ENCODE data around the gene PIP5KL1.
A peak's percentile ranks its signal among the peaks of the same experiment; 100 is the strongest.

The PIP5KL1 gene, protein sequence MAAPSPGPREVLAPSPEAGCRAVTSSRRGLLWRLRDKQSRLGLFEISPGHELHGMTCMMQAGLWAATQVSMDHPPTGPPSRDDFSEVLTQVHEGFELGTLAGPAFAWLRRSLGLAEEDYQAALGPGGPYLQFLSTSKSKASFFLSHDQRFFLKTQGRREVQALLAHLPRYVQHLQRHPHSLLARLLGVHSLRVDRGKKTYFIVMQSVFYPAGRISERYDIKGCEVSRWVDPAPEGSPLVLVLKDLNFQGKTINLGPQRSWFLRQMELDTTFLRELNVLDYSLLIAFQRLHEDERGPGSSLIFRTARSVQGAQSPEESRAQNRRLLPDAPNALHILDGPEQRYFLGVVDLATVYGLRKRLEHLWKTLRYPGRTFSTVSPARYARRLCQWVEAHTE

DNA sequence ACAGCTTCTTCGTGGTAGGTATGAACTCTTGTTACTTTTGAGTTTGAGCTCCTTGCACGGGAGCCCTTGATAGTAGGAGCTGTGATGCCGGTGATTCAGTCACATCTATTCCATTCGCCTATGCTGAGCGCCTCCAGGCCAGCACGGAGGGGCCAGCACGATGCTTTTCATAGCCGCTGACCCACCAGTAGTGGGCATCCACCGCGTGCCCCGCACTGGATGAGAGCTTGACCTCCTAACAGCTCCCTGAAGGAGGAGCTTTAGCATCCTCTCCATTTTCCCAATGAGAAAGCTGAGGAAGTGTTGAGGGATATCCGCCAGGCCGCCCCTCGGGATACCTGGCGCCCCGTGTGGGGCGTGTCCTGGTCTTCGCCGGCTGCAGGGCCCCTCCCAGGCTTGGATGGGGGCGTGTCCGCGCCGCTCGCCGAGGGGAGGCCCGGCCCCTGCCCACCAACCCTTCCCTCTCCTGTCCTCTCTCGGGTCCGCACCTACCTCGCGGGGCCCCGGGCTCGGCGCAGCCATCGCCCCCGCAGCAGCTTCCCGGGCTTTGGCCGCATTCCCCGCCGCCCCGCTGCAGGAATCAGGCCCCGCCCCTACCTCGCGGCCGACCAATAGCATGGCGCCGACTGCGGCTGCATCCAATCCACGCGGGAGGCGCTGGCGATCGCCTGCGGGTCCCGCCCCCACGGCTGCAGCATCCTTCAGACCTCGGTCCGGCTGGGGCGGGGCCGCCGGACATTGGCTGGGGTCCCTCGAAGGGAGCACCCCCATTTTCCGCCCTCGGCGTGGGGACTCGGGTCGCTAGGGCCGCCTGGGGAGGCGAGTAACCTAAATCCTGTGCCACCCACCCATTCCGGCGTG, at the start of gene PIP5KL1:
Gene PIP5KL1 (minus strand): TSS at position 547 of the 861 bp plus-strand sequence. CDS start 25 bp downstream, at position 522.
- peak; percentile 29 for DNase-seq

DNA sequence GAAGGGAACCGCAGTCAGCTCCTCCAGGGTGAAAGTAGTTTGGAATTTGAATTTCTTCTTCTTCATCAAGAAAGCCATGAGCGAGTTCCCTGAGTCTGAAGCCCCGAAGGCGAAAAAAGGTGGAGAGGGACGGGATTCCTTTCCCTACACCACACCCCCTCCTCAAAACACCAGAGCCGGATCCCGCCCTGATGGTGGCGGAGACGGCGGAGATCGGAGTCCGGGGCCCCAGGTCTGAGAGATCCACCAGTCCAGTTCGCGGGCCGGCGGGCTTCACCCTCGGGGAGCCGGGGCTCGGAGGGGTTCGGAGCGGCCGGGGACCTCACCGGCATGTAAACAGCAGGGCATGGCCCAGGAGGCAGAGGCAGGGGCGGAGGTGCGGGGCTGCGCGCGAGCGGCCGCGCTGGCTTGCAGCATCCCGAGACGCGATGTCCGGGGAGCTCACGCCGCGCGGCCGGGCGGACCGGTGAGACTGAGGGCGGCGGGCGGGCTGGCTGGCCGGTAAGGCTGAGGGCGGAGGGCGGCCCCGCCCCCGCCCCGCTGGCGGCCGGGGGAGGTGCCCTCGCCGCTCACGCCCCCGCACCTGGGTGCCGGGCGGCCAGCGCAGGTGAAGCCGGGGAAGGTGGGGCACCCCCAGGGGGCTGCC, 49.6 kb upstream of the PIP5KL1 start:
- no peak for DNase-seq

DNA sequence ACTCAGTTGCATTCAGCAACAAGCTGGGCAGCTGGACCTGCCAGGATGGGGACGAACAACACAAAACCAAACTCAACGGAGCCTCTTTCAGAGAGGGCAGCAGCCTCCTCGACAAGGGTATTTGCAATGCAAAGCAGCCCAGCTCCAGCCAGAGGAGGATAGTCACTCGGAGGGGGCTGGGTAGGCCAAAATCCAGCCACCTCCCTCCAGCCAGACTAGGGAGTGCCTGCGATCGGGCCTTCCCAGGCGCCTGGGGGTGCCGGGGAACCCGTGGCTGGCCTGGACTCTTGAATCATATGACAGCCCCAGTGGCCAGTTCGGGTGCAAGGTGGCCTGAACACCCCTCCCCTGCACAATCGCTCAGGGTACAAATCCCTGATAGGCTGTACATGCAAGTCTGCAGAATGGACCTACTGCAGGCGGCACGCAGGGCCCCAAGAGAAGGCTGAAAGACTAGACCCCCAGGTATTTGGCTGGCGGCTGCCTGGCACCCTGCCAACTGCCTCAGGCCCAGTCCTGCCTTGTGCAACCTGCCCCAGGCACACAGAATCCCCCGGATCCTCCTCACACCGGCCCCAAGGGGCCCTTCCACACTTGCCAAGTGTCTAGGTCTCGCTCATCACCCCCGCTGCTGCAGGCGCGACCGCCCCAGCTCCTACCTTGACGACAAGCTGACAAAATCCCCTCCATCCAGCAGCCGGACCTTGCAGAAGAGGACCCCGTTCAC, 48.9 kb upstream of the PIP5KL1 start:
- DNase-seq: no peak

DNA sequence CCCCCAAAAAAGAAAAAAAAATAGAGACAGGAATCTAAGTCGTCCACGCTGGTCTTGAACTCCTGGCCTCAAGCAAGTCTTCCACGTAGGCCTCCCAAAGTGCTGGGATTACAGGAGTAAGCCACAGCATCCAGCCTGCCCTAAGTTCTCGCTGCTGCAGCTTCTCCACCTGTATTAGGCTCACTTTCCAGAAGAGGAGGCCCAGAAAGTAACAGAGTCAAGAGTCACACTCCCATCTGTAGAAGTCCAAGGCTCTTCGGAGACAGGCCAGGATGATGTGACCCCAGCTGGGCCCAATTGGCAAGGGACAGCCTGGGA, 48.4 kb upstream of the PIP5KL1 start:
- no peak for DNase-seq

DNA sequence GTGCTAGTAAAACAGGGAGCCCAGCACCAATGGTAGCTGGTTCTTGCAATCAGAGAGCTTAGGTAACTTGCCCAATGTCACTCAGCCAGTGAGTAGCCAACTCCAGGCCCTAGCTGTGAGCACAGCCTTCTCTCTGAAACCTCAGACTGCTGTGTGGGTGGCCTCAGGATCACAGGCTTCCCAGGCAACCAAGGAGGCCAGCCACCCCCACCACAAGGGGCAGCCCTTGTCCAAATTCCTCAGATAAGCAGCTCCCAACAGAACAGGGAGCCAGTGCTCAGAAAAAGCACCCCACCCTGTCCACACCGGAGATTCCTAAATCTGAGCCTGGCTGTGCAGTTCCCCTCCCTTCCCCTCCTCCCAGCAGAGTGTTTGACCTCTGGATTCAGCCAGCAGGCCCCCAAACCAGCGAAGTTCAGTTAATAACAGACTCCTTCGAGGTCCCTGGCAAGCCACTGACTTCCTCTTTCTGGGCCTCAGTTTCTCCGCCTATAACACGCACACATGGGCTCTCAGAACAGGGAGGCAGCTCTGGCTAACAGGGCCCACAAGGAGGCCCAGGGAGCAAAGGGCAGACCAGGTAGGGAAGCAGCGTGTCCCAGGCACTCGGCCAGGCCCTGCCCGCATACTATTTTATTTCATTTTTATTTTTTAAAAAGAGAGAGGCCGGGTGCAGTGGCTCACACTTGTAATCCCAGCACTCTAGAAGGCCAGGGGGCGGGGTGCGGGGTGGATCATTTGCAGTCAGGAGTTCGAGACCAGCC, 47.5 kb upstream of the PIP5KL1 start:
- DNase-seq: no peak

DNA sequence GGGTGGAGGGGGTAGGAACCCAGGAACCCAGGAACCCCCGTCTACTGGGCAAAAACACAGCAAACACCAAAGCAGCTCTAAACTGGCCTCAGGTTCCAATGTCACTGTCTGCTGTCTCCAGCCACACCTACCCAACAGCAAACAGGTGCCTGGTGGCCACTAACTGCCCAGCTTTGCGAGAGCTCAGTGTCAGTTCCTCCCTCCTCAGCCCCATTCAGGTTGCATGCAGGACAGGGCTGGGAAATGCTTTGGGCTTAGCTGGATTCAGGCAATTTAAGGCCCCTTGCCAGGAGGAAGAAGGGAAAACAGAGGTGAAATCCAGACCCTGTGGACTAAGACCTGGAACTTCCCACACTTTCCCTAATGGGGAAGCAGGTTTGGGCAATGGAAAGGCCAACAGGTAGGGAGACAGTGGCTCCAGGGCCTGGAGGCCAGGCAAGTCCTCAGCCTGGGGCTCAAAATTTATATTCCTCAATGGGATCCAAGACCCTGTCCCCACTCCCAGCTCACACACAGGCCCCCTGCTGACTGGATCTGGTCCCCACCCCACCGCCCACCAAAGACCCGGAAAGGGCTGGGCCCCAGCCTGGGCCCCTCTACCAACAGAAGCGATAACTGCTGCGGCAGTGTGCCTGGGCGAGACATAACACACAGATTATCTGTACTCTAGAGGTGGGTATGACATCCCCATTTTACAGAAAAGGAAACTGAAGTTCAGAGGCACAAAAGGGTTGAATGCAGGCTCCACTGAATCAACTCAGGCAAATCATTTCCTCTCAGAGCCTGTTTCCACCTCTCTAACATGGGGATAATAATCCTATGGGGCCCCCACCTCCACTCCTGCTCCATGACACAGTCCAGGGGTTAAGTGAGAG, 46.7 kb upstream of the PIP5KL1 start:
- no peak for DNase-seq

DNA sequence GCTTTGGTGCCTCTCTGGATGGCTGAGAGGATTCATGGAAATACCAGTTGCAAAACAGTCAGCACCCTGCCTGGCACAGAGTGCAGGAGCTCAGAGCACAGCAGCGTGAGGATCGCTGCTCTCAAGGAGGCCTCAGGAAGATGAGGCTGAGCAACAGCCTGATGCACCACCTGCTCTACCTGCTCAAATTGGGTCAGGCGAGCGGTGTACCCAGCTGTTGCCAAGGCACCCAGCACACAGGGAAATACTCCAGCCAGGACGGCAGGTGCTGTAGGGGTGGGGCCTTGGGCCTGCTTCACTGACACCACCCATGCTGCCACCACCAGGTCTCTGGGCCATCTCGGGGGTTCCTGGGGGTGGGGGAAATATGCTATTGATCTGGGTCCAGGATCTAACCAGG, 45.9 kb upstream of the PIP5KL1 start:
- no peak for DNase-seq

DNA sequence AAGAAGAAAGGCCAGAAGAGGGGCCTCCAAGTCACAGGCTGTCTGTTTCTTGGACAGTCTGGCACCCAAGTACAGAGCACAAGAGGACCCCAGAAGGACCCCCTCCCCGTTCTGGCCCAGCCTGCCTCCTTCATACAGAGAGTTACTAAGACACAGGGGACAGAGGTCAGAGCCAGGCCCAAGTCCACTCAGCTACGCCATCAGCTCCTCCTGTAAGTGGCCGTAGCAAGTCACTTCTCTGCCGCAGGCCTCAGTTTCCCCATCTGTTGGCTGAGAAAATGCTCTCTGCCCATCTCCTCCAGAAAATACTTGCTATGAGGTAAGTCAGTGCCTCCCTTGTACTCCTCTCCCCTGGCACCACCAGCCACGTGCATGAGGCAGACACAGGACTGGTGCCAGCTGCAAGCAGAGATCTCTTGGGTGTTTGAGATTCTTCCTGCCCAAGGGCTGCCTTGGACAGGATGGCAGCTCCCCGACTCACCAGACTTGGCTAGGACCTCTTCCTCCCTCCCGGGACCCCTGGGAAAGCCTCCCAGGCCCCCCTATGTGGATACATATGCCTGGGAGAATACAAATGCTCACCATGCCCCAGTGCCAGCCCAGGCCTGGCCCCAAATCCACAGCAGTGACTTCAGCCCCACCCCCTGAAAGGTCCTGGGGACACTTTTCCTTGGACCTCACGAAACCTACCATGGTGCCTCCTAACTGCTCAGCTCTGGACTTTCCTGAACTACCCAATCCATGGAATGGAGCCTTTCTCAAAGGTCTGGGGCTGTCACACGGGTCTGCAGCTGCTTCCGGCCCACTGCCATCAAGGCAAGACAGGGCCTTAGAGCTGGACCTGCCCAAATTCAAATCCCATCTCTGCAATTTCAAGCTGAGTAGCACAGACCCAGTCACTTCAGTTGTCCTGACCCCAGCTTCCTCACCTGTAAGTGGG, 45.1 kb upstream of the PIP5KL1 start:
- DNase-seq: no peak

DNA sequence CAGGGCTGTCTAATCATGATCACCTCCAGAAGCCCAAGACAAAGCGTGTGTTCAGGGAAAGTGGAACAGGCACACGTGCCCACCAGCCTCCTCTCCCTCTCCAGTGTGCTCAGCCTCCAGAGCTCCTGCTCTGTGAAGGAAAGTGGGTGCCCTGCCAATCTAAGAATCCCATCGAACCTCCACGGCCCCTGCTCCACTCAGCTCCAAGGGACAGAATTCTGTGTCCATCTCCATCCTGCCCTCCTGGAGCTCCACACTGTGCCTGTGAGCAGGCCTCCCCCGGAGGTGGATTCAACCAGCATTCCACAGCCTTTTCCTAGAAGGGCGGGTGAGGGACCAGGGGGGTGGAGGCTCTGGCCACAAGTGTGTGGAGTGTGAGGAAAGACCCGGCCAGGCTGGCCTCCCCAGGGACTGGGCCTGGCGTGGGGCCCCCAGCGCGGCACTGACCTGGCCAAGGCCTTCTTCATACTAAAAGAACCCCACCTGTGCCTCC, 44.2 kb upstream of the PIP5KL1 start:
- DNase-seq: no peak

DNA sequence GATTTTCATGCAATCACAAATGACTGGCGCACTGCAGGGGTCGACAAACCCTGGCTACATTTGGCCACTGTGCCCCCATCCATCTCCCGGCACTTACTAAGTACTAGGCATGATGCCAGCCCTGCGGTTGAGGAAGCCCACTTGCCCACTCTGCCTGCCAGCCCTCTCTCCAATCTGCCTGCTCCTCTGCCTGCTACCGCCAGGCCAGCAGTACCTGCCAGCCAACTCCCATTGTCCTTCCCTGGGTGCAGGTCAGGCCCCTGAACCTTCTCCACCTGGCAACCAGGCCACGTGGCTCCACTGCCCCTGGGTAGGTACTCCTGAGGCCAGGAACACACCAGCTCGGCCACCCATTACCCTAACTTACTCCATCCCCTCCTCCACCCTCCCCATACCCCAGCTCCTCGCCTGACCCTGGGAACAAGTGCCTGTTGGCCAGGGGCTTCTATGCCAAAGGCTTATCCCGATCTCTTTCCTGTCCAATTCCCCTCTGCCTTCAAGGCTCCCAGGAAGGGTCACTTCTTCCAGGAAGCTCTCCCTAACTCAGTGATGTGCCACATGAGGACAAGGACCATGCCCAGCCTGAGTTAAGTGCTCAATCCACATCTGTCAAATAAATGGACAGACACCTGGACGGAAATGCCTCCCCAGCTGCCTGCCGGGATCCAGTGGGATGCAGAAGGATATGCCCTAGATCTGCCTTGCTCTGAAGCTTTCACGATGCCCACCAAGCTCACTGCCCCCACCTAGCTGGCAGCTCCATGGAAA, 43.6 kb upstream of the PIP5KL1 start:
- DNase-seq: no peak

DNA sequence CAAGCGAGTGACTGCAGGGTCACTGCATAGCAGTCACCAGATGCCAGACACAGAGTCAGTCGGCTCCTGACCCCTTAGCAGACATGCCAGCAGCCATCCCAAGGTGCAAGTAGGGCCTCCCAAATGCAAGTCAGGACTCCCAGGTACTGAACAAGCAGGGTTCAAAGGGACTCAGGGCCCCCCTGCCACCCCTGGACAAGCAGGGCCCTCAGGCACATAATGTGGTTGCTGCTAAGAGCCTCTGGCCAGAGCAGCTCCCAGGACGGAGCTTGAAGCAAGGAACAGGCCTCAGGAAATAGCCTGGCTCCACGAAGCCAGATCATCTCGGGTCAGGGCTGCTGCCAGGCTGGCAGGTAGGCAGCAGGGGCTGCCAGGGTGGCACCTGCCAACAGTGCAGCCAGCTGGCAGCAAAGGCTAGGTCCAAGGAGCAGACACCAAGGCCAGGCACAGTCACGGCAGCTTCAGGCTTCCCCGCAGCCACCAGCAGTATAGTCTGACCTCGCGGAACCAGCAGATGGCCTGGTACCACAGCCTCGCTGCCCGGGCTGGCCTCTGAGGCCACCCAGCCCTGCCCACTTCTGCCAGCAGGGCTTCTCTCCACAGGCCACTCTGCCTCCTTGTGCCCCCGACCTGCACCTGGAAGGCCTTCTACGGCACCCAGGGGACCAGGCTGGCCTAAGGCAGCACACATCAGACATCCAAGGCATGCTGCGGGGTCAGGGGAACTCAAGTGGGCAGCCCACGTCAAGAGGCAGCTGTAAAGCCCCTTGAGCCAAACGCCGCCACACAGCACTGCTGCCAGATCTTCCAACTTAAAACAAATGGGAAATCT, 42.8 kb upstream of the PIP5KL1 start:
- no peak for DNase-seq

DNA sequence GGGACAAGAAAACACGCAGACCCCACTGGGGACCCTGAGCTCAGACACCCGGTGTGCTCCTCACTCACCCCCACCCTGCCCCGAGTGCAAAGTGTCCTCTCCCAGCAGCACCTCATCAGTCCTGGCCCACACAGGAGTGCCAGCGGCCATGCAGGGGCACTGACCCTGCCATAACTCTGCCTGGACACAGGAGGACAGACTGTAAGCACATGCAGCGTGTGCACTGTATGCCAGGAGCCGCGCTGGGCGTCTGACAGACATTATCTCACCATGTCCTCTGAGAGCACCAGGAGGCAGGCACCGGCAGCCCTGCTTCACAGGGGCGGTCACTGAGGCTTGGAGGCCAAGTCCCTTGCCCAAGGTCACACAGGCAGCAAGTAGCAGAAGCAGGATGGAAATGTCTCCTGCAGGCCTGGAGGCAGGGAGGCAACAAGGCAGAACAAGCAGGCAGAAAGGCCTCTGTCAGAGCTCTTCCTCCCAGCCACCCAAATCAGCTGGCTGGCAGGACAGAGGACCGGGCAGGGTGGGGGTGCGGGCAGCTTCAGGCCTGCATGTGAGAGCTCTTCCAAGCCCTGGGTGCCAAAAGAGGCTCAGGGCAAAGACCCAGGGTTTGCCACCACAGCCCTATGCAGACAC, 41.8 kb upstream of the PIP5KL1 start:
- no peak for DNase-seq

DNA sequence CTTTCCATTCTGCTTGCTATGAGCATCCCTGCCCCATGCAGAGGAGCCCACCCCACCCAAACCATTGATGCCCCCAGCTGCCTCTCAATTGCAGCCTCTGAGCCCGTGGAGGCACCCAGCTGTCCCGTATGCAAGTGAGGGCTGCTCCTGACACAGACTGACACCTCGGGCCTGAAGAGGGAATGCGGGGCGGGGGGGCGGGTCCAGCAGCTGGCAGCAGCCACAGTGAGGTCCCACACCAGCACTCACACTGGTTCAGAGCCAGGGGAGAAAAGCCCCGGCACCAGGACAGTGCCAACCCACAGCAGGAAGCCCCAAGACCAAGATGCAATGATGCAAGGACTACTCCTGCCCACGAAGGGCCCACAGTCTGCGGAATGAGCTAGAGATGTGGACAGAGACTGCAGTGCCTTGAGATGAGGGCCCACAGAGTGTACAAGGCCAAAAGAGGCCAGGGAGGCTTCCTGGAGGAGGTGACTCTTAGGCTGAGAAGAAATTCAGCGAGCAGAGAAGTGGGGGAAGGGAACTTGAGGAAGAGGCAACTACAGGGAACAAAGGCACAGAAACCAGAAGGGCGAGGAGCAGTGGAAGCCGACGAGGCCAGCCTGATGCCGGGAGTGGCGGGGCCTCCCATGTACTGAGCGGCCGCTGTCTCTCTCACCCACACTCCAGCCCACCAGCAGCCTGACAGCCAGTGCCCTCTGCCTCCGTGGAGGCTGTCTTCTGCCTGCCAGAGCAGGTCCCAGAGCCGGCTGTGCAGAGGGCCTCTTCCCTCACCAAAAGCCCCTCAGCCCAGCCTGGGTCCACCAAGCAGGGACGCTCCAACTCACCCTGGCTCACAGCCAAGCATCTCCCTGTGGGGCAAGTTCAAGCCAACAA, 41.0 kb upstream of the PIP5KL1 start:
- no peak for DNase-seq

DNA sequence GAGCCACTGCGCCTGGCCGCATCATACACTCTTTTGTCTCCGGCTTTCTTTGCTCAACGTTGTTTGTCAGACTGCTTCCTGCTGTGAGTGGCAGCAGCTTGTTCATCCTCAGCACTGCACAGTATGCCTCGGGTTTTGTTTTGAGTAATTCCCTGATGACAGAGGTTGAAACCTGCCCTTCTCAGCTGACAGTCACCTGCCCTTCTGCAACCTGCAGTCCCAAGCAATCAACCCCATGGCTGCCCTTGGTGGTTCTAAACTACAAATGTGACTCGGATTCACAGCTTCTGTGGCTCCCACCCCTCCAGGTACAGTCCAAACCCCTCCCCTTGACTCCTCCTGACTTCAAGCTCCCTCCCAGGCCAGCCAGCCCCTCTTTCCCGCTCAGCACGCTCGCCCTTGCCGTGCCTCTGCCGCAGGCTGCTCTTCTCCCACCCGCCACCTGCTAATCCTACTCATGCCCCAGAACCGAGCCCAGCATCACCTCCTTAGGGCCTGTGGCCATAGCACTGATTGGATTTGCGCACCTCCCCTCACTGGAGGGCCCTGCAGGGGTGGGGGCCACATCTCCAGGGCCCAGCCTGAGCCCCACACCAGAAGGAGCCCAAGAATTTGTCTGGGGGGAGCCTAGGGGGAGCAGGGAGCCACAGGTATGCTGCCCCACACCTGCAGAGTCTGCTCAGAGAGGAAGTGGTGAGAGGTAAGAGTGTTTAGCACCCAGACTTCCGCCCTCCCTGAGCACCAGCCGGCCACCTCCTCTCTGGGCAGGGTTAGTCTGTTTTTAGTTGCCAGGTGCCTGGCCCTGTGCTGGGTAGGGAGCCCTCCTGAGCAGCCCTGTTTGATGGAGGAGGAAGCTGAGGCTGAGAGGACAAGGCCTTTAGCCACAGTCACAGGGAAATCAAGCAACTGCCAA, 40.1 kb upstream of the PIP5KL1 start:
- DNase-seq: no peak

DNA sequence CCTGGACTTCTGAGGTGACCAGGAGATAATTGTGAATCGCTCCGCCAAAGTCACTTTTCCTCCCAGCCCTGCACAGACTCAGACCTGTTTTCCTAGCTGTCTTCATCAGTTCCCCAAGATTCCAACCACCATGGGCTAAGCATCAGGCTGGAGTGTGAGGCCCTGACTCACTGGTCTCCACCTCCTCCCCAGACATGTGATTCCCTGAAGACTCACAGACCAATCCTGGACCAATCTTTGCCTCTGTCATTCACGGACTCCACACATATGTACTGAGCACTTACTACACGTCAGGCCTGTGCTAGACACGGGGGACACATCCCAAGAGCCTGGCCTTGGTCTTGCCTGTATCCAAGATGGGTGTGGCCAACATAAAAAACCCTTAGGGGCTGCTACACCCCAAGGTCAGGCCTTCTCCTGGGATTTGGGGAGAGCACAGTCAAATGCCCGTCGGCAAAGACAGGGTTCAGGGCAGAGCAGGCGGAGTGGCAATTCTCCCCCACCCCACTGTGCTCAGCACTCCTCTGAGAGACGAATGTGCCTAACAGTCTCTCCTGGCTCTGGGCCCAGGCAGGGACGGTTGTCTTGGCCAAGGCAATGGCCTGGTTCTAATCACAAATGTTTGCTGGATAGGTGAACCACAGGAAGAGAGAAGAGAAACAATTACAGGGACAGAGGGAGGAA, 38.3 kb upstream of the PIP5KL1 start:
- no peak for DNase-seq
